ENCODE data around the gene KRT25.
"Not testable (repeated sequence)": the region's sequence is repeated elsewhere in the genome, so short reads cannot be mapped to it uniquely, and the experiment has no call there.

DNA sequence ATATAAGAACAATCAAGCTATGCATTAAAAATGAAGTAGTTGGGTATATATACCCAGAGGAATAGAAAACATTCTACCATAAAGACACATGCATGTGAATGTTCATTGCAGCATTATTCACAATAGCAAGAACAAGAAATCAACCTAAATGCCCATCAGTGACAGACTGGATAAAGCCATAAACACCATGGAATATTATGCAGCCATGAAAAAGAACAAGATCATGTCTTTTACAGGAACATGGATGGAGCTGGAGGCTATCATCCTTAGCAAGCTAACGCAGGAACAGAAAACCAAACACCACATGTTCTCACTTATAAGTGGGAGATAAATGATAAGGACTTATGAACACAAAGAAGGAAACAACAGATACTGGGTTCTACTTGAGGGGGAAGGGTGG is 6.5 kb downstream of the KRT25 start:
- TF ChIP-seq, protein P1, sequence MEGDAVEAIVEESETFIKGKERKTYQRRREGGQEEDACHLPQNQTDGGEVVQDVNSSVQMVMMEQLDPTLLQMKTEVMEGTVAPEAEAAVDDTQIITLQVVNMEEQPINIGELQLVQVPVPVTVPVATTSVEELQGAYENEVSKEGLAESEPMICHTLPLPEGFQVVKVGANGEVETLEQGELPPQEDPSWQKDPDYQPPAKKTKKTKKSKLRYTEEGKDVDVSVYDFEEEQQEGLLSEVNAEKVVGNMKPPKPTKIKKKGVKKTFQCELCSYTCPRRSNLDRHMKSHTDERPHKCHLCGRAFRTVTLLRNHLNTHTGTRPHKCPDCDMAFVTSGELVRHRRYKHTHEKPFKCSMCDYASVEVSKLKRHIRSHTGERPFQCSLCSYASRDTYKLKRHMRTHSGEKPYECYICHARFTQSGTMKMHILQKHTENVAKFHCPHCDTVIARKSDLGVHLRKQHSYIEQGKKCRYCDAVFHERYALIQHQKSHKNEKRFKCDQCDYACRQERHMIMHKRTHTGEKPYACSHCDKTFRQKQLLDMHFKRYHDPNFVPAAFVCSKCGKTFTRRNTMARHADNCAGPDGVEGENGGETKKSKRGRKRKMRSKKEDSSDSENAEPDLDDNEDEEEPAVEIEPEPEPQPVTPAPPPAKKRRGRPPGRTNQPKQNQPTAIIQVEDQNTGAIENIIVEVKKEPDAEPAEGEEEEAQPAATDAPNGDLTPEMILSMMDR (IDR thresholded peaks at IDR 0.05 in 4 of 5, conservative IDR thresholded peaks at IDR 0.05 in 1 of 5) = not testable (repeated sequence)
- TF ChIP-seq POLR2A (IDR thresholded peaks at IDR 0.05) = not testable (repeated sequence)

Measured in gastrocnemius medialis (tissue), 4 donors.